HepG2 (cell line): ENCODE measurements around the gene ITGB1. TPM values are rescaled to one million over a fixed set of nuclear protein-coding genes. Genes with fewer than 3 reads are reported as not detected.

Experiments used
- ADNP ChIP-seq: sonication (generic); formaldehyde crosslinking; IDR thresholded peaks from 2 replicates; pipeline ENCODE4 v1.4.0; 2020; ENCODE audit warnings: missing genetic modification reagents
- AGO2 ChIP-seq: fragments of 200-400 bp; formaldehyde crosslinking; optimal IDR thresholded peaks from 2 replicates; pipeline ENCODE3; 2017; ENCODE audit warnings: mild to moderate bottlenecking, low read depth, low read length, moderate library complexity
- ATF5 ChIP-seq: sonication (generic); formaldehyde crosslinking; IDR thresholded peaks from 2 replicates; pipeline ENCODE4 v1.4.0; 2020; ENCODE audit warnings: mild to moderate bottlenecking, low read depth, missing genetic modification reagents
- CHD4 ChIP-seq: fragments of 200-600 bp; sonication (generic); IDR thresholded peaks from 2 replicates; pipeline ENCODE4 v1.7.0; 2017; ENCODE audit warnings: mild to moderate bottlenecking, low read length, borderline replicate concordance
- E2F2 ChIP-seq: sonication (generic); formaldehyde crosslinking; IDR thresholded peaks from 2 replicates; pipeline ENCODE4 v1.4.0; 2020; ENCODE audit warnings: missing genetic modification reagents, borderline replicate concordance
- GATAD2A ChIP-seq: IDR thresholded peaks from 2 replicates; pipeline ENCODE4 v1.6.1; 2016
- NONO ChIP-seq, 2 experiments: fragments of 450-650 bp in 1 of 2; sonication (generic) in 1 of 2; formaldehyde crosslinking in 1 of 2; IDR thresholded peaks in 1 of 2; conservative IDR thresholded peaks in 1 of 2; 2 replicates each; pipeline versions ENCODE4 v1.6.1 to v1.8.0; 2017 to 2022; ENCODE audit warnings: mild to moderate bottlenecking in 1 of 2, missing genetic modification reagents in 1 of 2, moderate library complexity in 1 of 2
- RFXANK ChIP-seq: IDR thresholded peaks from 2 replicates; pipeline ENCODE4 v1.6.1; 2016
- SMAD9 ChIP-seq: sonication (generic); formaldehyde crosslinking; IDR thresholded peaks from 2 replicates; pipeline ENCODE4 v1.5.1; 2020; ENCODE audit warnings: mild to moderate bottlenecking, missing genetic modification reagents
- TAF15 ChIP-seq: fragments of 200-400 bp; formaldehyde crosslinking; IDR thresholded peaks from one replicate; pipeline ENCODE4 v1.6.1; 2018; ENCODE audit warnings: mild to moderate bottlenecking, low read depth, low read length; ENCODE audit not compliant: poor library complexity, severe bottlenecking
- TEAD3 ChIP-seq: optimal IDR thresholded peaks from 2 replicates; pipeline ENCODE3; 2016; ENCODE audit warnings: borderline replicate concordance
- U2AF2 ChIP-seq: fragments of 200-400 bp; formaldehyde crosslinking; IDR thresholded peaks from 2 replicates; pipeline ENCODE4 v1.6.1; 2017; ENCODE audit warnings: low read depth, mild to moderate bottlenecking, low read length
- ZBTB46 ChIP-seq: sonication (generic); formaldehyde crosslinking; IDR thresholded peaks from 2 replicates; pipeline ENCODE4 v1.4.0; 2020; ENCODE audit warnings: mild to moderate bottlenecking, missing genetic modification reagents, borderline replicate concordance
- ZNF296 ChIP-seq: sonication (generic); formaldehyde crosslinking; conservative IDR thresholded peaks from 2 replicates; pipeline ENCODE4 v1.5.0; 2020; ENCODE audit warnings: mild to moderate bottlenecking, missing genetic modification reagents
- ZNF446 ChIP-seq: sonication (generic); formaldehyde crosslinking; IDR thresholded peaks from 2 replicates; pipeline ENCODE4 v1.5.0; 2020; ENCODE audit warnings: mild to moderate bottlenecking, missing genetic modification reagents
- ZNF543 ChIP-seq: sonication (generic); formaldehyde crosslinking; IDR thresholded peaks from 2 replicates; pipeline ENCODE4 v1.4.0; 2020; ENCODE audit warnings: mild to moderate bottlenecking, missing genetic modification reagents
- ZNF550 ChIP-seq: sonication (generic); formaldehyde crosslinking; IDR thresholded peaks from 2 replicates; pipeline ENCODE4 v1.4.0; 2020; ENCODE audit warnings: mild to moderate bottlenecking, missing genetic modification reagents, borderline replicate concordance
- ZNF878 ChIP-seq: sonication (generic); formaldehyde crosslinking; IDR thresholded peaks from 2 replicates; pipeline ENCODE4 v1.8.1; 2023; ENCODE audit warnings: mild to moderate bottlenecking, missing genetic modification reagents, moderate library complexity
- polyA plus RNA-seq, 8 experiments: library from polyadenylated mRNA; depleted of rRNA in 3 of 8; stranded (reverse) in 7 of 8; unstranded in 1 of 8; fragments of >200 nt; fragmentation: Illumina TruSeq in 4 of 8; extraction: Trizol in 4 of 8; gene quantifications; 2 replicates each; pipeline versions ENCODE4 v1.2.1 to v1.2.3, GENCODE V29; 2011 to 2016; ENCODE audit warnings: low read depth in 4 of 8, missing spikeins in 1 of 8, mixed read lengths in 1 of 8; ENCODE audit not compliant: insufficient read depth in 1 of 8
- total RNA-seq, 5 experiments: library from RNA; depleted of rRNA; stranded (reverse); fragments of >200 nt; fragmentation: Illumina TruSeq; extraction: Trizol; gene quantifications; 2 replicates each; pipeline ENCODE4 v1.2.3, GENCODE V29; 2016; ENCODE audit warnings: low read depth in 1 of 5
- TF ChIP-seq, protein P1 (sequence below): sonication (generic); formaldehyde crosslinking; IDR thresholded peaks from 2 replicates; pipeline ENCODE4 v1.5.1; 2020; ENCODE audit warnings: mild to moderate bottlenecking, missing genetic modification reagents, borderline replicate concordance

ITGB1 gene
- total and polyA plus RNA-seq, 2 of the 13 experiments (the other 11 are each of a cell fraction or from before 2014, with no cell fraction given), result 190 to 204 TPM

- TF ChIP-seq ATF5 (CRISPR knock-in tag) (peak; percentile 66; the same call in 1 of the 2 replicates), E2F2 (CRISPR knock-in tag) (0 out of 2 replicates have a peak, but pooled peaks have one; percentile 46), ADNP (CRISPR knock-in tag) (no peak), NONO (IDR thresholded peaks at IDR 0.05) (no peak), NONO (CRISPR knock-in tag; conservative IDR thresholded peaks at IDR 0.05) (peak; percentile 95), ZNF543 (no peak; the same call in 1 of the 2 replicates), AGO2 (peak; percentile 76), TEAD3 (peak; percentile 91), ZNF446 (CRISPR knock-in tag) (peak; percentile 45; the same call in 1 of the 2 replicates), CHD4 (no peak), ZNF550 (CRISPR knock-in tag) (0 out of 2 replicates have a peak, but pooled peaks have one; percentile 37), TAF15 (peak; percentile 65), U2AF2 (no peak), SMAD9 (CRISPR knock-in tag) (no peak), ZNF296 (CRISPR knock-in tag) (no peak), GATAD2A (peak; percentile 50; the same call in 1 of the 2 replicates), ZNF878 (CRISPR knock-in tag) (peak; percentile 36; the same call in 1 of the 2 replicates), ZBTB46 (no peak), RFXANK (no peak)
- TF ChIP-seq, protein P1, sequence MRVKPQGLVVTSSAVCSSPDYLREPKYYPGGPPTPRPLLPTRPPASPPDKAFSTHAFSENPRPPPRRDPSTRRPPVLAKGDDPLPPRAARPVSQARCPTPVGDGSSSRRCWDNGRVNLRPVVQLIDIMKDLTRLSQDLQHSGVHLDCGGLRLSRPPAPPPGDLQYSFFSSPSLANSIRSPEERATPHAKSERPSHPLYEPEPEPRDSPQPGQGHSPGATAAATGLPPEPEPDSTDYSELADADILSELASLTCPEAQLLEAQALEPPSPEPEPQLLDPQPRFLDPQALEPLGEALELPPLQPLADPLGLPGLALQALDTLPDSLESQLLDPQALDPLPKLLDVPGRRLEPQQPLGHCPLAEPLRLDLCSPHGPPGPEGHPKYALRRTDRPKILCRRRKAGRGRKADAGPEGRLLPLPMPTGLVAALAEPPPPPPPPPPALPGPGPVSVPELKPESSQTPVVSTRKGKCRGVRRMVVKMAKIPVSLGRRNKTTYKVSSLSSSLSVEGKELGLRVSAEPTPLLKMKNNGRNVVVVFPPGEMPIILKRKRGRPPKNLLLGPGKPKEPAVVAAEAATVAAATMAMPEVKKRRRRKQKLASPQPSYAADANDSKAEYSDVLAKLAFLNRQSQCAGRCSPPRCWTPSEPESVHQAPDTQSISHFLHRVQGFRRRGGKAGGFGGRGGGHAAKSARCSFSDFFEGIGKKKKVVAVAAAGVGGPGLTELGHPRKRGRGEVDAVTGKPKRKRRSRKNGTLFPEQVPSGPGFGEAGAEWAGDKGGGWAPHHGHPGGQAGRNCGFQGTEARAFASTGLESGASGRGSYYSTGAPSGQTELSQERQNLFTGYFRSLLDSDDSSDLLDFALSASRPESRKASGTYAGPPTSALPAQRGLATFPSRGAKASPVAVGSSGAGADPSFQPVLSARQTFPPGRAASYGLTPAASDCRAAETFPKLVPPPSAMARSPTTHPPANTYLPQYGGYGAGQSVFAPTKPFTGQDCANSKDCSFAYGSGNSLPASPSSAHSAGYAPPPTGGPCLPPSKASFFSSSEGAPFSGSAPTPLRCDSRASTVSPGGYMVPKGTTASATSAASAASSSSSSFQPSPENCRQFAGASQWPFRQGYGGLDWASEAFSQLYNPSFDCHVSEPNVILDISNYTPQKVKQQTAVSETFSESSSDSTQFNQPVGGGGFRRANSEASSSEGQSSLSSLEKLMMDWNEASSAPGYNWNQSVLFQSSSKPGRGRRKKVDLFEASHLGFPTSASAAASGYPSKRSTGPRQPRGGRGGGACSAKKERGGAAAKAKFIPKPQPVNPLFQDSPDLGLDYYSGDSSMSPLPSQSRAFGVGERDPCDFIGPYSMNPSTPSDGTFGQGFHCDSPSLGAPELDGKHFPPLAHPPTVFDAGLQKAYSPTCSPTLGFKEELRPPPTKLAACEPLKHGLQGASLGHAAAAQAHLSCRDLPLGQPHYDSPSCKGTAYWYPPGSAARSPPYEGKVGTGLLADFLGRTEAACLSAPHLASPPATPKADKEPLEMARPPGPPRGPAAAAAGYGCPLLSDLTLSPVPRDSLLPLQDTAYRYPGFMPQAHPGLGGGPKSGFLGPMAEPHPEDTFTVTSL (CRISPR knock-in tag), result peak; percentile 67; the same call in 1 of the 2 replicates
These were observed at the start of gene ITGB1 (continued) for GRCh38 chr10:32958085-32959005.
